HepG2 (cell line): ENCODE data around the gene XPC. TPM values are rescaled to one million over a fixed set of nuclear protein-coding genes. Genes with fewer than 3 reads are reported as not detected.
A peak's percentile ranks its signal among the peaks of the same experiment; 100 is the strongest.

Source experiments
- AGO2 ChIP-seq: fragments of 200-400 bp; formaldehyde crosslinking; optimal IDR thresholded peaks from 2 replicates; pipeline ENCODE3; 2017; ENCODE audit warnings: mild to moderate bottlenecking, low read depth, low read length, moderate library complexity
- AHR ChIP-seq: IDR thresholded peaks from 2 replicates; pipeline ENCODE4 v1.6.1; 2018; ENCODE audit warnings: missing genetic modification reagents, missing compliant biosample characterization
- ATRX ChIP-seq: sonication (generic); formaldehyde crosslinking; IDR thresholded peaks from 2 replicates; pipeline ENCODE4 v1.4.0; 2020; ENCODE audit warnings: missing genetic modification reagents, borderline replicate concordance
- BHLHE40 ChIP-seq: IDR thresholded peaks from 2 replicates; pipeline ENCODE4 v1.6.1; 2011; ENCODE audit warnings: low read length, improper control_type of control experiment
- CEBPG ChIP-seq: IDR thresholded peaks from 2 replicates; pipeline ENCODE4 v1.6.1; 2016
- HINFP ChIP-seq: sonication (generic); formaldehyde crosslinking; IDR thresholded peaks from 2 replicates; pipeline ENCODE4 v1.4.0; 2020; ENCODE audit warnings: low read depth, mild to moderate bottlenecking, missing genetic modification reagents
- HOMEZ ChIP-seq: IDR thresholded peaks from 2 replicates; pipeline ENCODE4 v1.6.1; 2016; ENCODE audit warnings: low read depth
- JUN ChIP-seq: sonication (generic); formaldehyde crosslinking; IDR thresholded peaks from 2 replicates; pipeline ENCODE4 v1.4.0; 2020; ENCODE audit warnings: mild to moderate bottlenecking, missing genetic modification reagents
- KDM5A ChIP-seq: fragments of 200-600 bp; sonication (generic); IDR thresholded peaks from 2 replicates; pipeline ENCODE4 v1.7.0; 2018; ENCODE audit warnings: antibody characterized with exemption, mild to moderate bottlenecking, low read length, borderline replicate concordance
- KLF16 ChIP-seq, 2 experiments: sonication (generic) in 1 of 2; formaldehyde crosslinking in 1 of 2; IDR thresholded peaks; 2 replicates each; pipeline versions ENCODE4 v1.6.1 to v1.8.0; 2016 to 2023; ENCODE audit warnings: missing genetic modification reagents in 2 of 2, missing compliant biosample characterization in 1 of 2
- NR2C2 ChIP-seq: sonication (generic); formaldehyde crosslinking; IDR thresholded peaks from 2 replicates; pipeline ENCODE4 v1.4.0; 2020; ENCODE audit warnings: missing genetic modification reagents, mild to moderate bottlenecking, moderate library complexity, borderline replicate concordance
- SPEN ChIP-seq: sonication (generic); formaldehyde crosslinking; IDR thresholded peaks from 2 replicates; pipeline ENCODE4 v1.5.1; 2020; ENCODE audit warnings: low read depth, mild to moderate bottlenecking, missing genetic modification reagents
- polyA plus RNA-seq, 8 experiments: library from polyadenylated mRNA; depleted of rRNA in 3 of 8; stranded (reverse) in 7 of 8; unstranded in 1 of 8; fragments of >200 nt; fragmentation: Illumina TruSeq in 4 of 8; extraction: Trizol in 4 of 8; gene quantifications; 2 replicates each; pipeline versions ENCODE4 v1.2.1 to v1.2.3, GENCODE V29; 2011 to 2016; ENCODE audit warnings: low read depth in 4 of 8, missing spikeins in 1 of 8, mixed read lengths in 1 of 8; ENCODE audit not compliant: insufficient read depth in 1 of 8
- total RNA-seq, 5 experiments: library from RNA; depleted of rRNA; stranded (reverse); fragments of >200 nt; fragmentation: Illumina TruSeq; extraction: Trizol; gene quantifications; 2 replicates each; pipeline ENCODE4 v1.2.3, GENCODE V29; 2016; ENCODE audit warnings: low read depth in 1 of 5
- TF ChIP-seq, protein P1 (sequence below): sonication (generic); formaldehyde crosslinking; IDR thresholded peaks from 2 replicates; pipeline ENCODE4 v1.4.0; 2020; ENCODE audit warnings: missing genetic modification reagents
- TF ChIP-seq, protein P2 (sequence below): sonication (generic); formaldehyde crosslinking; conservative IDR thresholded peaks from 2 replicates; pipeline ENCODE4 v1.4.0; 2020; ENCODE audit warnings: mild to moderate bottlenecking, missing genetic modification reagents, moderate library complexity
- TF ChIP-seq, protein P3 (sequence below): IDR thresholded peaks from 2 replicates; pipeline ENCODE4 v1.6.1; 2016; ENCODE audit warnings: low read depth, control low read depth
- TF ChIP-seq, protein P4 (sequence below): sonication (generic); formaldehyde crosslinking; IDR thresholded peaks from 2 replicates; pipeline ENCODE4 v1.8.1; 2023; ENCODE audit warnings: mild to moderate bottlenecking, missing genetic modification reagents

The XPC gene
- total and polyA plus RNA-seq, 2 of the 13 experiments (the other 11 are each of a cell fraction or from before 2014, with no cell fraction given) = 9.4 to 24.1 TPM

GRCh38 chr3:14124223-14124614 lies 54.2 kb downstream of the XPC start (continued):
- TF ChIP-seq, protein P1, sequence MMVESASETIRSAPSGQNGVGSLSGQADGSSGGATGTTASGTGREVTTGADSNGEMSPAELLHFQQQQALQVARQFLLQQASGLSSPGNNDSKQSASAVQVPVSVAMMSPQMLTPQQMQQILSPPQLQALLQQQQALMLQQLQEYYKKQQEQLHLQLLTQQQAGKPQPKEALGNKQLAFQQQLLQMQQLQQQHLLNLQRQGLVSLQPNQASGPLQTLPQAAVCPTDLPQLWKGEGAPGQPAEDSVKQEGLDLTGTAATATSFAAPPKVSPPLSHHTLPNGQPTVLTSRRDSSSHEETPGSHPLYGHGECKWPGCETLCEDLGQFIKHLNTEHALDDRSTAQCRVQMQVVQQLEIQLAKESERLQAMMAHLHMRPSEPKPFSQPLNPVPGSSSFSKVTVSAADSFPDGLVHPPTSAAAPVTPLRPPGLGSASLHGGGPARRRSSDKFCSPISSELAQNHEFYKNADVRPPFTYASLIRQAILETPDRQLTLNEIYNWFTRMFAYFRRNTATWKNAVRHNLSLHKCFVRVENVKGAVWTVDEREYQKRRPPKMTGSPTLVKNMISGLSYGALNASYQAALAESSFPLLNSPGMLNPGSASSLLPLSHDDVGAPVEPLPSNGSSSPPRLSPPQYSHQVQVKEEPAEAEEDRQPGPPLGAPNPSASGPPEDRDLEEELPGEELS (CRISPR knock-in tag) = no peak
- no peak for TF ChIP-seq KLF16 (CRISPR knock-in tag; IDR thresholded peaks at IDR 0.05)
- TF ChIP-seq, protein P2, sequence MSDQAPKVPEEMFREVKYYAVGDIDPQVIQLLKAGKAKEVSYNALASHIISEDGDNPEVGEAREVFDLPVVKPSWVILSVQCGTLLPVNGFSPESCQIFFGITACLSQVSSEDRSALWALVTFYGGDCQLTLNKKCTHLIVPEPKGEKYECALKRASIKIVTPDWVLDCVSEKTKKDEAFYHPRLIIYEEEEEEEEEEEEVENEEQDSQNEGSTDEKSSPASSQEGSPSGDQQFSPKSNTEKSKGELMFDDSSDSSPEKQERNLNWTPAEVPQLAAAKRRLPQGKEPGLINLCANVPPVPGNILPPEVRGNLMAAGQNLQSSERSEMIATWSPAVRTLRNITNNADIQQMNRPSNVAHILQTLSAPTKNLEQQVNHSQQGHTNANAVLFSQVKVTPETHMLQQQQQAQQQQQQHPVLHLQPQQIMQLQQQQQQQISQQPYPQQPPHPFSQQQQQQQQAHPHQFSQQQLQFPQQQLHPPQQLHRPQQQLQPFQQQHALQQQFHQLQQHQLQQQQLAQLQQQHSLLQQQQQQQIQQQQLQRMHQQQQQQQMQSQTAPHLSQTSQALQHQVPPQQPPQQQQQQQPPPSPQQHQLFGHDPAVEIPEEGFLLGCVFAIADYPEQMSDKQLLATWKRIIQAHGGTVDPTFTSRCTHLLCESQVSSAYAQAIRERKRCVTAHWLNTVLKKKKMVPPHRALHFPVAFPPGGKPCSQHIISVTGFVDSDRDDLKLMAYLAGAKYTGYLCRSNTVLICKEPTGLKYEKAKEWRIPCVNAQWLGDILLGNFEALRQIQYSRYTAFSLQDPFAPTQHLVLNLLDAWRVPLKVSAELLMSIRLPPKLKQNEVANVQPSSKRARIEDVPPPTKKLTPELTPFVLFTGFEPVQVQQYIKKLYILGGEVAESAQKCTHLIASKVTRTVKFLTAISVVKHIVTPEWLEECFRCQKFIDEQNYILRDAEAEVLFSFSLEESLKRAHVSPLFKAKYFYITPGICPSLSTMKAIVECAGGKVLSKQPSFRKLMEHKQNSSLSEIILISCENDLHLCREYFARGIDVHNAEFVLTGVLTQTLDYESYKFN (CRISPR knock-in tag) = peak; percentile 49; the same call in 1 of the 2 replicates
- peak; percentile 75 for TF ChIP-seq AGO2
- 0 out of 2 replicates have a peak, but pooled peaks have one; percentile 17 for TF ChIP-seq HOMEZ (CRISPR knock-in tag)
- TF ChIP-seq HINFP = peak; percentile 97
- peak; percentile 27 for TF ChIP-seq SPEN (CRISPR knock-in tag)
- TF ChIP-seq KDM5A = peak; percentile 49; the same call in 1 of the 2 replicates
- TF ChIP-seq ATRX (CRISPR knock-in tag) = no peak
- TF ChIP-seq, protein P3, sequence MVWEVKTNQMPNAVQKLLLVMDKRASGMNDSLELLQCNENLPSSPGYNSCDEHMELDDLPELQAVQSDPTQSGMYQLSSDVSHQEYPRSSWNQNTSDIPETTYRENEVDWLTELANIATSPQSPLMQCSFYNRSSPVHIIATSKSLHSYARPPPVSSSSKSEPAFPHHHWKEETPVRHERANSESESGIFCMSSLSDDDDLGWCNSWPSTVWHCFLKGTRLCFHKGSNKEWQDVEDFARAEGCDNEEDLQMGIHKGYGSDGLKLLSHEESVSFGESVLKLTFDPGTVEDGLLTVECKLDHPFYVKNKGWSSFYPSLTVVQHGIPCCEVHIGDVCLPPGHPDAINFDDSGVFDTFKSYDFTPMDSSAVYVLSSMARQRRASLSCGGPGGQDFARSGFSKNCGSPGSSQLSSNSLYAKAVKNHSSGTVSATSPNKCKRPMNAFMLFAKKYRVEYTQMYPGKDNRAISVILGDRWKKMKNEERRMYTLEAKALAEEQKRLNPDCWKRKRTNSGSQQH (CRISPR knock-in tag) = no peak
- TF ChIP-seq JUN (CRISPR knock-in tag) = no peak
- TF ChIP-seq, protein P4, sequence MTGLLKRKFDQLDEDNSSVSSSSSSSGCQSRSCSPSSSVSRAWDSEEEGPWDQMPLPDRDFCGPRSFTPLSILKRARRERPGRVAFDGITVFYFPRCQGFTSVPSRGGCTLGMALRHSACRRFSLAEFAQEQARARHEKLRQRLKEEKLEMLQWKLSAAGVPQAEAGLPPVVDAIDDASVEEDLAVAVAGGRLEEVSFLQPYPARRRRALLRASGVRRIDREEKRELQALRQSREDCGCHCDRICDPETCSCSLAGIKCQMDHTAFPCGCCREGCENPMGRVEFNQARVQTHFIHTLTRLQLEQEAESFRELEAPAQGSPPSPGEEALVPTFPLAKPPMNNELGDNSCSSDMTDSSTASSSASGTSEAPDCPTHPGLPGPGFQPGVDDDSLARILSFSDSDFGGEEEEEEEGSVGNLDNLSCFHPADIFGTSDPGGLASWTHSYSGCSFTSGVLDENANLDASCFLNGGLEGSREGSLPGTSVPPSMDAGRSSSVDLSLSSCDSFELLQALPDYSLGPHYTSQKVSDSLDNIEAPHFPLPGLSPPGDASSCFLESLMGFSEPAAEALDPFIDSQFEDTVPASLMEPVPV = peak; percentile 4; the same call in 1 of the 2 replicates
- TF ChIP-seq AHR (CRISPR knock-in tag) = no peak
- no peak for TF ChIP-seq CEBPG (CRISPR knock-in tag)
- peak; percentile 97 for TF ChIP-seq NR2C2 (CRISPR knock-in tag)
- peak; percentile 22; the same call in 1 of the 2 replicates for TF ChIP-seq BHLHE40
